Fibroblast of the aortic adventitia (primary cell): Measurements from ENCODE around the gene TMEM235. TPM values are rescaled to one million over a fixed set of nuclear protein-coding genes. Genes with fewer than 3 reads are reported as not detected.
A peak's percentile ranks its signal among the peaks of the same experiment; 100 is the strongest.
"Not testable (repeated sequence)": the region's sequence is repeated elsewhere in the genome, so short reads cannot be mapped to it uniquely, and the experiment has no call there.

ENCODE experiments used
- DNase-seq: peaks from one replicate; pipeline ENCODE4 v3.0.0-alpha.2; 2010; ENCODE audit warnings: low read depth
- H3K4me3 ChIP-seq: 2 replicates; pipeline ENCODE4 v1.5.1; 2011; ENCODE audit warnings: low read depth, mild to moderate bottlenecking, control low read depth, low read length, moderate library complexity
- CTCF ChIP-seq: IDR thresholded peaks from 2 replicates; pipeline ENCODE4 v1.5.1; 2011; ENCODE audit warnings: mild to moderate bottlenecking, low read length, control low read depth, inconsistent platforms; ENCODE audit not compliant: insufficient read depth
- total RNA-seq: library from RNA; depleted of rRNA; stranded (reverse); fragments of >200 nt; gene quantifications from 2 replicates; pipeline ENCODE4 v1.2.3, GENCODE V29; 2012; ENCODE audit warnings: low replicate concordance

TMEM235 gene
- total RNA-seq, 1 donor = not detected

- TF ChIP-seq CTCF = no peak
- no peak overlapping the region for H3K4me3 ChIP-seq
- DNase-seq = no peak
Measured at GRCh38 chr17:78232859-78233173, 1.4 kb downstream of the TMEM235 start.

- no peak for TF ChIP-seq CTCF
- H3K4me3 ChIP-seq = no peak overlapping the region
- no peak for DNase-seq
Measured at GRCh38 chr17:78233678-78234077, 2.2 kb downstream of the TMEM235 start.

GRCh38 chr17:78234261-78234865, 2.9 kb downstream of the TMEM235 start:
- no peak for DNase-seq
- TF ChIP-seq CTCF = no peak
- no peak overlapping the region for H3K4me3 ChIP-seq

- DNase-seq = peak; percentile 38
- not testable (repeated sequence) for H3K4me3 ChIP-seq
Measured at GRCh38 chr17:78235022-78235421, 3.6 kb downstream of the TMEM235 start.

GRCh38 chr17:78235885-78236284, 4.5 kb downstream of the TMEM235 start:
- no peak overlapping the region for H3K4me3 ChIP-seq
- DNase-seq = no peak
- no peak for TF ChIP-seq CTCF

GRCh38 chr17:78236362-78237127, 5.1 kb downstream of the TMEM235 start:
- no peak for DNase-seq

More at GRCh38 chr17:78236362-78237127, 5.1 kb downstream of the TMEM235 start:
- no peak overlapping the region for H3K4me3 ChIP-seq
- TF ChIP-seq CTCF = no peak
